AG10803 (cell line): ENCODE data around the gene PLD4.
"Not testable (repeated sequence)": the region's sequence is repeated elsewhere in the genome, so short reads cannot be mapped to it uniquely, and the experiment has no call there.

Experiments used
- DNase-seq: peaks from one replicate; pipeline ENCODE4 v3.0.0; 2010; ENCODE audit warnings: low read depth
- H3K4me3 ChIP-seq: 2 replicates; pipeline ENCODE4 v1.5.1; 2011; ENCODE audit warnings: mild to moderate bottlenecking, low read length, control low read depth
- TF ChIP-seq, protein P1 (sequence below): conservative IDR thresholded peaks from 2 replicates; pipeline ENCODE4 v1.5.1; 2011; ENCODE audit warnings: mild to moderate bottlenecking, low read length, control low read depth, inconsistent platforms

The PLD4 gene

GRCh38 chr14:104942586-104942985 lies 17.9 kb downstream of the PLD4 start:
- H3K4me3 ChIP-seq = no peak overlapping the region
- TF ChIP-seq, protein P1, sequence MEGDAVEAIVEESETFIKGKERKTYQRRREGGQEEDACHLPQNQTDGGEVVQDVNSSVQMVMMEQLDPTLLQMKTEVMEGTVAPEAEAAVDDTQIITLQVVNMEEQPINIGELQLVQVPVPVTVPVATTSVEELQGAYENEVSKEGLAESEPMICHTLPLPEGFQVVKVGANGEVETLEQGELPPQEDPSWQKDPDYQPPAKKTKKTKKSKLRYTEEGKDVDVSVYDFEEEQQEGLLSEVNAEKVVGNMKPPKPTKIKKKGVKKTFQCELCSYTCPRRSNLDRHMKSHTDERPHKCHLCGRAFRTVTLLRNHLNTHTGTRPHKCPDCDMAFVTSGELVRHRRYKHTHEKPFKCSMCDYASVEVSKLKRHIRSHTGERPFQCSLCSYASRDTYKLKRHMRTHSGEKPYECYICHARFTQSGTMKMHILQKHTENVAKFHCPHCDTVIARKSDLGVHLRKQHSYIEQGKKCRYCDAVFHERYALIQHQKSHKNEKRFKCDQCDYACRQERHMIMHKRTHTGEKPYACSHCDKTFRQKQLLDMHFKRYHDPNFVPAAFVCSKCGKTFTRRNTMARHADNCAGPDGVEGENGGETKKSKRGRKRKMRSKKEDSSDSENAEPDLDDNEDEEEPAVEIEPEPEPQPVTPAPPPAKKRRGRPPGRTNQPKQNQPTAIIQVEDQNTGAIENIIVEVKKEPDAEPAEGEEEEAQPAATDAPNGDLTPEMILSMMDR = no peak
- DNase-seq = no peak

GRCh38 chr14:104943216-104944015 lies 18.7 kb downstream of the PLD4 start:
- DNase-seq, H3K4me3 ChIP-seq: not testable (repeated sequence)

GRCh38 chr14:104944016-104944308 lies 19.3 kb downstream of the PLD4 start:
- DNase-seq, H3K4me3 ChIP-seq: not testable (repeated sequence)

GRCh38 chr14:104944436-104945205 lies 19.9 kb downstream of the PLD4 start:
- DNase-seq, H3K4me3 ChIP-seq: not testable (repeated sequence)

DNA sequence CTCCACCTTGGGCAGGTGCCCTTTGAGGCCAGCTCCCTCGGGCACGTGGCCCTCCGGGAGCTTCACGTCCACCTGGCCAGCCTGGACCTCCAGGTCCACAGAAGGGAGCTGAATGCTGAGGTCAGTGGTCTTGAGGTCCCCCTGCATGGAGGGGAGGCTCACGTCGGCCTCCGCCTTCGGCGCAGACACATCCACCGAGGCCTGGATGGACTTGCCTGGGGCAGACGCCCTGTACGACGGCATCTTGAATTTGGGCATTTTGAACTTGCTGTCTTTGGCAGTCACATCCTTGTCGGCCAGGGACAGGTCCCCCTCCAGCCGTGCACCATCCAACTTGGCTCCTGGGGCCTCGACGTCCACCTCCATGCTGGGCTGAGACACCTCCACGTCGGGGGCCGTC lies 20.6 kb downstream of the PLD4 start:
- DNase-seq, H3K4me3 ChIP-seq: not testable (repeated sequence)

DNA sequence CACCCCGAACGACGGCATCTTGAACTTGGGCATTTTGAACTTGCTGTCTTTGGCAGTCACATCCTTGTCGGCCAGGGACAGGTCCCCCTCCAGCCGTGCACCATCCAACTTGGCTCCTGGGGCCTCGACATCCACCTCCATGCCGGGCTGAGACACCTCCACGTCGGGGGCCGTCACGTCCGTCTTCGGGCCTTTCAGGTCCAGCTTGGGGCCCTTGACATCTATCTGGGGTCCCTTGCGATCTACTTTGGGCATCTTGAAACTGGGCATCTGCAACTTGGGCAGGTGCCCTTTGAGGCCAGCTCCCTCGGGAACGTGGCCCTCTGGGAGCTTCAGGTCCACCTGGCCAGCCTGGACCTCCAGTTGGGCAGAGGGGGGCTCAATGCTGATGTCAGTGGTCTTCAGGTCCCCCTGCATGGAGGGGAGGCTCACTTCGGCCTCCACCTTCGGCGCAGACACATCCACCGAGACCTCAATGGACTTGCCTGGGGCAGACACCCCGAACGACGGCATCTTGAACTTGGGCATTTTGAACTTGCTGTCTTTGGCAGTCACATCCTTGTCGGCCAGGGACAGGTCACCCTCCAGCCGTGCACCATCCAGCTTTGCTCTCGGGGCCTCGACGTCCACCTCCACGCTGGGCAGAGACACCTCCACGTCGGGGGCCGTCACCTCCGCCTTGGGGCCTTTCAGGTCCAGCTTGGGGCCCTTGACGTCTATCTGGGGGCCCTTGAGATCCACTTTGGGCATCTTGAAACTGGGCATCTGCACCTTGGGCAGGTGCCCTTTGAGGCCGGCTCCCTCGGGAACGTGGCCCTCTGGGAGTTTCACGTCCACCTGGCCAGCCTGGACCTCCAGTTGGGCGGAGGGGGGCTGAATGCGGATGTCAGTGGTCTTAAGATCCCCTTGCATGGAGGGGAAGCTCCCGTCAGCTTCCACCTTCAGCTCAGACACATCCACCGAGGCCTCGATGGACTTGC lies 21.6 kb downstream of the PLD4 start:
- DNase-seq = not testable (repeated sequence)

DNA sequence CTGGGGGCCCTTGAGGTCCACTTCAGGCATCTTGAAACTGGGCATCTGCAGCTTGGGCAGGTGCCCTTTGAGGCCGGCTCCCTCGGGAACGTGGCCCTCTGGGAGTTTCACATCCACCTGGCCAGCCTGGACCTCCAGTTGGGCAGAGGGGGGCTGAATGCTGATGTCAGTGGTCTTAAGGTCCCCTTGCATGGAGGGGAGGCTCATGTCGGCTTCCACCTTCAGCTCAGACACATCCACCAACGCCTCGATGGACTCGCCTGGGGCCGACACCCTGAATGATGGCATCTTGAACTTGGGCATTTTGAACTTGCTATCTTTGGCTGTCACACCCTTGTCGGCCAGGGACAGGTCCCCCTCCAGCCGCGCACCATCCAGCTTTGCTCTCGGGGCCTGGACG lies 22.5 kb downstream of the PLD4 start:
- H3K4me3 ChIP-seq, DNase-seq: not testable (repeated sequence)

More for the DNA sequence above, 21.6 kb downstream of the PLD4 start:
- H3K4me3 ChIP-seq = not testable (repeated sequence)

- H3K4me3 ChIP-seq, DNase-seq: not testable (repeated sequence)
Observed at GRCh38 chr14:104947881-104948735, 23.4 kb downstream of the PLD4 start.

GRCh38 chr14:104948736-104949031 lies 24.0 kb downstream of the PLD4 start:
- no peak overlapping the region for H3K4me3 ChIP-seq
- DNase-seq = no peak
- TF ChIP-seq, protein P1 = no peak

GRCh38 chr14:104949406-104949955 lies 24.8 kb downstream of the PLD4 start:
- H3K4me3 ChIP-seq, DNase-seq: not testable (repeated sequence)

- DNase-seq = no peak
- H3K4me3 ChIP-seq = no peak overlapping the region
- TF ChIP-seq, protein P1 = no peak
Observed at GRCh38 chr14:104950021-104950420, 25.3 kb downstream of the PLD4 start.

GRCh38 chr14:104950701-104951100 lies 26.0 kb downstream of the PLD4 start:
- not testable (repeated sequence) for H3K4me3 ChIP-seq, DNase-seq

- DNase-seq, H3K4me3 ChIP-seq: not testable (repeated sequence)
Observed at GRCh38 chr14:104951863-104952657, 27.4 kb downstream of the PLD4 start.
